SK-N-SH treated with all-trans-retinoic acid at 6 μM for 48 hours (cell line): ENCODE data around the gene NEGR1.

Source experiments
- ARNTL ChIP-seq: fragments of 450-650 bp; formaldehyde crosslinking; IDR thresholded peaks from 2 replicates; pipeline ENCODE4 v1.5.0; 2020; ENCODE audit warnings: low read depth, mild to moderate bottlenecking, moderate library complexity, borderline replicate concordance
- BACH2 ChIP-seq: fragments of 250-450 bp; sonication (Bioruptor Pico); IDR thresholded peaks from 2 replicates; pipeline ENCODE4 v1.9.0; 2021; ENCODE audit warnings: mild to moderate bottlenecking, borderline replicate concordance
- CSDC2 ChIP-seq: fragments of 250-450 bp; sonication (Bioruptor Pico); IDR thresholded peaks from 2 replicates; pipeline ENCODE4 v1.5.0; 2020; ENCODE audit warnings: mild to moderate bottlenecking, moderate library complexity
- ISL1 ChIP-seq: fragments of 250-450 bp; sonication (Bioruptor Pico); IDR thresholded peaks from 2 replicates; pipeline ENCODE4 v2.1.2; 2022; ENCODE audit warnings: mild to moderate bottlenecking, moderate library complexity
- RARB ChIP-seq: fragments of 250-450 bp; sonication (Bioruptor Pico); IDR thresholded peaks from 2 replicates; pipeline ENCODE4 v1.8.0; 2021; ENCODE audit warnings: mild to moderate bottlenecking, moderate library complexity
- ZNF565 ChIP-seq: fragments of 450-650 bp; formaldehyde crosslinking; conservative IDR thresholded peaks from 2 replicates; pipeline ENCODE4 v1.5.0; 2020; ENCODE audit warnings: low read depth, mild to moderate bottlenecking, moderate library complexity

GRCh38 chr1:71778940-71779339 lies 503.4 kb downstream of the NEGR1 start:
- TF ChIP-seq ISL1 (CRISPR knock-in tag) (no peak), BACH2 (CRISPR knock-in tag) (no peak), ARNTL (no peak), CSDC2 (CRISPR knock-in tag) (no peak), RARB (CRISPR knock-in tag) (no peak), ZNF565 (CRISPR knock-in tag) (no peak)
